ENCODE results near the gene PHKG2.
A peak's percentile ranks its signal among the peaks of the same experiment; 100 is the strongest.

PHKG2 gene

GRCh38 chr16:30720694-30721093 is 27.5 kb upstream of the PHKG2 start:
- TF ChIP-seq CTCF (conservative IDR thresholded peaks at IDR 0.05; ENCODE audit: control insufficient read depth, insufficient read depth, low read depth, low read length) = no peak
- DNase-seq (ENCODE audit: low read depth) = peak; percentile 15

GRCh38 chr16:30721167-30721566 is 27.1 kb upstream of the PHKG2 start:
- no peak for DNase-seq (ENCODE audit: low read depth)
- no peak overlapping the region for H3K4me3 ChIP-seq (ENCODE audit: control insufficient read depth, low read depth, low read length)
- TF ChIP-seq CTCF (conservative IDR thresholded peaks at IDR 0.05; ENCODE audit: control insufficient read depth, insufficient read depth, low read depth, low read length) = no peak

More at GRCh38 chr16:30720694-30721093, 27.5 kb upstream of the PHKG2 start:
- no peak overlapping the region for H3K4me3 ChIP-seq (ENCODE audit: control insufficient read depth, low read depth, low read length)

GRCh38 chr16:30721606-30722005 is 26.6 kb upstream of the PHKG2 start:
- peak; percentile 95 for DNase-seq (ENCODE audit: low read depth)
- TF ChIP-seq CTCF (conservative IDR thresholded peaks at IDR 0.05; ENCODE audit: control insufficient read depth, insufficient read depth, low read depth, low read length) = no peak
- H3K4me3 ChIP-seq (ENCODE audit: control insufficient read depth, low read depth, low read length) = no peak overlapping the region

- no peak for TF ChIP-seq CTCF (conservative IDR thresholded peaks at IDR 0.05; ENCODE audit: control insufficient read depth, insufficient read depth, low read depth, low read length)
- H3K4me3 ChIP-seq (ENCODE audit: control insufficient read depth, low read depth, low read length) = no peak overlapping the region
- no peak for DNase-seq (ENCODE audit: low read depth)
Observed at GRCh38 chr16:30722443-30722842, 25.8 kb upstream of the PHKG2 start.

GRCh38 chr16:30722916-30723315 is 25.3 kb upstream of the PHKG2 start:
- no peak for TF ChIP-seq CTCF (conservative IDR thresholded peaks at IDR 0.05; ENCODE audit: control insufficient read depth, insufficient read depth, low read depth, low read length)
- no peak for DNase-seq (ENCODE audit: low read depth)
- H3K4me3 ChIP-seq (ENCODE audit: control insufficient read depth, low read depth, low read length) = no peak overlapping the region

- no peak overlapping the region for H3K4me3 ChIP-seq (ENCODE audit: control insufficient read depth, low read depth, low read length)
- DNase-seq (ENCODE audit: low read depth) = no peak
- TF ChIP-seq CTCF (conservative IDR thresholded peaks at IDR 0.05; ENCODE audit: control insufficient read depth, insufficient read depth, low read depth, low read length) = no peak
Observed at GRCh38 chr16:30723725-30724355, 24.4 kb upstream of the PHKG2 start.
